ENCODE results near the gene SRA1. TPM values are rescaled to one million over a fixed set of nuclear protein-coding genes. Genes with fewer than 3 reads are reported as not detected.
"Not testable (repeated sequence)": the region's sequence is repeated elsewhere in the genome, so short reads cannot be mapped to it uniquely, and the experiment has no call there.

Gene SRA1
- polyA plus RNA-seq, 1 experiment, result 46.2 TPM

DNA sequence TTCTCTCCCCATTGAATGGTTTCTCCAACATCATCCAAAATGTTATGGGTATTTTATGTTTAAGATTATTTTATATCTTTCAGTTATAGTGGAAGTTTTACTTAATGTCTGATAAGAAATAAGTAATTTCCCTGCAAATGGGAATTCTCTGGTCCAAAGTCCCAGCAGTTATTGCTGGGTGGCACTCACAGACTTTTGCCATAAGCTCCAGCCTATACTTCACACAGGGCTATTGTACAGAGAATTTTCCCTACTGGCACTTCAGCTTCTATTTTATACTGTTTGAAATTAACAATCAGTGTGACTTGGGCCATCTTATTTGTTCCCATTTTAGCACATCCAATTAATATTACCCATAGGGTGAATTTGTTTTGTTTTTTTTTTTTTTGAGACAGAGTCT is 42.8 kb upstream of the SRA1 start:
- ChIA-PET CTCF (interaction anchor here (1.0 kb wide), 1 partner anchor 237 kb away, joined by 3 read pairs; no protein-coding TSS in a partner anchor), POLR2A (no interaction called here)

DNA sequence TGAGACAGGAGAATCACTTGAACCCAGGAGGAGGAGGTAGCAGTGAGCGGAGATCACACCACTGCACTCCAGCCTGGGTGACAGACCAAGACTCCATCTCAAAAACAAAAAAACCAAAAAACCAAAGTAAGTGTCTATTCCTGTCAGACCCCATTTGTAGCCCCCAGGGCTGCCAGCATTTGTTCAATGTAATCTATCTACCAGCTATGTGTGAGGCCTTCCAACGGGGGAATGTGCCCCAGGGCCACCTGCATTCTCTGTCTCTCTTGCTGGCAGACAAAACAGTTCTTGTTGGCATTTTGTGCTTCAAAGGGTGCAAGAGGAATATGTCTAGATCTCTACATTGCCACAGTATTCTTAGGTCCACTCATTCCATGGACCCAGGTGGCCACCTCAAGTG is 41.6 kb upstream of the SRA1 start:
- DNase-seq (ENCODE audit: low read depth), result no peak
- Histone ChIP-seq H3K27me3 (ENCODE audit: control insufficient read depth, insufficient read depth, low read length) (peaks cover 3% of the 10 kb centered on the region; the same call in 1 of the 2 replicates), H3K4me3 (ENCODE audit: low read depth, low read length) (no peak overlapping the region), H3K36me3 (ENCODE audit: control insufficient read depth, insufficient read depth, low read length) (no peaks in the 10 kb centered on the region)
- CTCF ChIA-PET, result no interaction called here
- POLR2A ChIA-PET, result no interaction called here
- TF ChIP-seq, protein P1, sequence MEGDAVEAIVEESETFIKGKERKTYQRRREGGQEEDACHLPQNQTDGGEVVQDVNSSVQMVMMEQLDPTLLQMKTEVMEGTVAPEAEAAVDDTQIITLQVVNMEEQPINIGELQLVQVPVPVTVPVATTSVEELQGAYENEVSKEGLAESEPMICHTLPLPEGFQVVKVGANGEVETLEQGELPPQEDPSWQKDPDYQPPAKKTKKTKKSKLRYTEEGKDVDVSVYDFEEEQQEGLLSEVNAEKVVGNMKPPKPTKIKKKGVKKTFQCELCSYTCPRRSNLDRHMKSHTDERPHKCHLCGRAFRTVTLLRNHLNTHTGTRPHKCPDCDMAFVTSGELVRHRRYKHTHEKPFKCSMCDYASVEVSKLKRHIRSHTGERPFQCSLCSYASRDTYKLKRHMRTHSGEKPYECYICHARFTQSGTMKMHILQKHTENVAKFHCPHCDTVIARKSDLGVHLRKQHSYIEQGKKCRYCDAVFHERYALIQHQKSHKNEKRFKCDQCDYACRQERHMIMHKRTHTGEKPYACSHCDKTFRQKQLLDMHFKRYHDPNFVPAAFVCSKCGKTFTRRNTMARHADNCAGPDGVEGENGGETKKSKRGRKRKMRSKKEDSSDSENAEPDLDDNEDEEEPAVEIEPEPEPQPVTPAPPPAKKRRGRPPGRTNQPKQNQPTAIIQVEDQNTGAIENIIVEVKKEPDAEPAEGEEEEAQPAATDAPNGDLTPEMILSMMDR (IDR thresholded peaks at IDR 0.05; ENCODE audit: insufficient read depth, low read depth, low read length), result no peak

More for the DNA sequence above, 42.8 kb upstream of the SRA1 start:
- Histone ChIP-seq H3K36me3 (ENCODE audit: control insufficient read depth, insufficient read depth, low read length) (no peaks in the 10 kb centered on the region), H3K27me3 (ENCODE audit: control insufficient read depth, insufficient read depth, low read length) (peaks cover 3% of the 10 kb centered on the region; the same call in 1 of the 2 replicates), H3K4me3 (ENCODE audit: low read depth, low read length) (no peak overlapping the region)
- no peak for DNase-seq (ENCODE audit: low read depth)
- TF ChIP-seq, protein P1 (IDR thresholded peaks at IDR 0.05; ENCODE audit: insufficient read depth, low read depth, low read length), result no peak

DNA sequence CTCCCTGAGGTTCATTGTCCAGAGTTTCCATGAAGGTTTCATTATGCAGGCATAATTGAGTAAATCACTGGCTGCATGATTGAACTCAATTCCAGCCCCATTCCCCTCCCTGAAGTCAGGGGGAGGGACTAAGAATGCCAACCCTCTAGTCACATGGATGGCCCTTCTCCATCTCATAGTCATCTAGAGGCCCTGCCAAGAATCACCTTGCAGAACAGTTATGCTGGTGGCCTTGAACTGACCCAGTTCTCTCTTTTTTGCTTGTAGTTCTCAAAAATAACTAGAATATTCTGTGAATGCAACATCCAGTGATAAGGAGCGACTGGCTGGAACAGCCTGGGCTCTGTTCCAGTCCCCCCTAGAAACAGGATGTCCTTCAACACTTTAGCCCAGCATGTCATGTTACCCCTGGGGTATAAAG is 39.1 kb upstream of the SRA1 start:
- POLR2A ChIA-PET, result no interaction called here
- CTCF ChIA-PET, result interaction anchor here (0.9 to 1.1 kb wide), 2 partner anchors 10 to 11 kb away, joined by 3 to 4 read pairs; no protein-coding TSS in a partner anchor
- Histone ChIP-seq H3K27me3 (ENCODE audit: control insufficient read depth, insufficient read depth, low read length) (peaks cover 3% of the 10 kb centered on the region), H3K36me3 (ENCODE audit: control insufficient read depth, insufficient read depth, low read length) (no peaks in the 10 kb centered on the region), H3K4me3 (ENCODE audit: low read depth, low read length) (no peak overlapping the region)
- DNase-seq (ENCODE audit: low read depth), result no peak
- TF ChIP-seq, protein P1 (IDR thresholded peaks at IDR 0.05; ENCODE audit: insufficient read depth, low read depth, low read length), result no peak

DNA sequence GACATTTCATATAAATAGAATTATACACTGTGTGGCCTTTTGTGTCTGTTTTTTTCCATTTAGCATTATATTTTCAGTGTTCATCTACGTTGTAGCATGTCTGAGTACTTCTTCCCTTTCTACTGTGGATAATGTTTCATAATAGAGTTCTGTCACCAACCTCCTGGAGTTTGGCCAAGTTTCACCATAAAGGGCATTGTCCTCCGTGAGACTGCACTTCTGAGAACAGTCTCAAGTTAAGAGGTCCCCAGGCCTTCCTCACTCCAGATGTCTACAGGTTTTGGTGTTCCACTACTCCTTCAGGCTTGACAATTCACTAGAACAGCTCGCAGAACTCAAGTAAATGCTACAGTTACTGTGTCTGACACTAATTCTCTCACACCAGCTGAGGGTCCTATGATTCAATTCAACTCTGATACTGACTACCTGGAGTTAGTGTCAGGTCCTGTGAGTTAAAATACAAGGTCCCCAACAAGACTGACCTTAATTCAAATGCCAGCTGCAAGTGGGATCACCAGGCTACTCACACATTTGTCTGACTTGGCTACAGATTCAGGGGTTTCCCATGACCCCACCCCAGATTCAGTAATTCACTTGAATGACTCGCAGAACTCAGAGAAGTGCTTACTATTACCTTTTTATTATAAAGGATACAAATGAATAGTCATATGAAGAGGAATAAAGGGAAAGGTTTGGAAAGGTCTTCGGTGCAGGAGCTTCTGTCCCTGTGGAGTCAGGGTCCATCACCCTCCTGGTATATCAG is 38.4 kb upstream of the SRA1 start:
- POLR2A ChIA-PET, result no interaction called here
- CTCF ChIA-PET, result interaction anchor here (0.9 to 1.1 kb wide), 2 partner anchors 11 to 12 kb away, joined by 3 to 4 read pairs; no protein-coding TSS in a partner anchor
- peaks cover 3% of the 10 kb centered on the region for H3K27me3 ChIP-seq (ENCODE audit: control insufficient read depth, insufficient read depth, low read length)
- no peak overlapping the region for H3K4me3 ChIP-seq (ENCODE audit: low read depth, low read length)
- no peaks in the 10 kb centered on the region for H3K36me3 ChIP-seq (ENCODE audit: control insufficient read depth, insufficient read depth, low read length)
- no peak for DNase-seq (ENCODE audit: low read depth)
- TF ChIP-seq, protein P1 (IDR thresholded peaks at IDR 0.05; ENCODE audit: insufficient read depth, low read depth, low read length), result no peak

DNA sequence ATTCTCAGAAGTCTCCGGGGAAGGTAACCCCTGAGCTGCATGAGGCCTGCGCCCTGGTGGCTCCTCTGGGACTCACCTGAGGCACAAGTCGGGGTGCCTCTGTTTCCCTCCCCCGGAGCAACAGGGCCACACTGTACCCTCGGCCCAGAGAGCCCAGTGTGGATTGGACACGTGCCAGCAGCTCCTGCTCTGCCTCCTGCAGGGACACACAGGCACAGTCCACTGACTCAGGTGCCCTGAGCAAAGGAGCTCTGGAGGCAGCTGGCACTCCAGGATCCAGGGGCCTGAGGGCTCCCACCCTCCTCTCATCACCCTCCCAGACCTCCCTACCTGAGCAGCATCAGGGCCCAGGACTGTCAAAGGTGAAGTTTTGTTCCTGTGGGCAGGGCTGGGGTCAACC is 36.9 kb upstream of the SRA1 start:
- TF ChIP-seq, protein P1 (IDR thresholded peaks at IDR 0.05; ENCODE audit: insufficient read depth, low read depth, low read length), result no peak
- Histone ChIP-seq H3K36me3 (ENCODE audit: control insufficient read depth, insufficient read depth, low read length) (no peaks in the 10 kb centered on the region), H3K27me3 (ENCODE audit: control insufficient read depth, insufficient read depth, low read length) (peaks cover 3% of the 10 kb centered on the region), H3K4me3 (ENCODE audit: low read depth, low read length) (no peak overlapping the region)
- ChIA-PET POLR2A (no interaction called here), CTCF (no interaction called here)
- DNase-seq (ENCODE audit: low read depth), result no peak

DNA sequence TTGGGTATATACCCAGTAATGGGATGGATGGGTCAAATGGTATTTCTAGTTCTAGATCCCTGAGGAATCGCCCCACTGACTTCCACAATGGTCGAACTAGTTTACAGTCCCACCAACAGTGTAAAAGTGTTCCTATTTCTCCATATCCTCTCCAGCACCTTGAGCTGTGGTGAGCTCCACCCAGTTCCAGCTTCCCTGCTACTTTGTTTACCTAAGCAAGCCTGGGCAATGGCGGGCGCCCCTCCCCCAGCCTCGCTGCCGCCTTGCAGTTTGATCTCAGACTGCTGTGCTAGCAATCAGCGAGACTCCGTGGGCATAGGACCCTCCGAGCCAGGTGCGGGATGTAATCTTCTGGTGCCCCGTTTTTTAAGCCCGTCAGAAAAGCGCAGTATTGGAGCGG is 35.8 kb upstream of the SRA1 start:
- H3K27me3 ChIP-seq (ENCODE audit: control insufficient read depth, insufficient read depth, low read length); DNase-seq (ENCODE audit: low read depth); CTCF ChIA-PET; H3K4me3 ChIP-seq (ENCODE audit: low read depth, low read length); POLR2A ChIA-PET; H3K36me3 ChIP-seq (ENCODE audit: control insufficient read depth, insufficient read depth, low read length): not testable (repeated sequence)

All from BJ (cell line).